HG03196 (cell line): Measurements from ENCODE around the gene ZG16.
"Not testable (repeated sequence)": the region's sequence is repeated elsewhere in the genome, so short reads cannot be mapped to it uniquely, and the experiment has no call there.

Source experiments
- ATAC-seq: cut with Tn5 transposase; IDR thresholded peaks from one replicate; pipeline ENCODE4 v1.9.1; 2021; ENCODE audit not compliant: unreplicated experiment

The ZG16 gene

GRCh38 chr16:29747947-29748759, 29.9 kb upstream of the ZG16 start:
- no peak for ATAC-seq

- not testable (repeated sequence) for ATAC-seq
Observed at GRCh38 chr16:29748760-29749149, 29.3 kb upstream of the ZG16 start.

- ATAC-seq = no peak
Observed at GRCh38 chr16:29753516-29753915, 24.5 kb upstream of the ZG16 start.

GRCh38 chr16:29756654-29757053, 21.4 kb upstream of the ZG16 start:
- no peak for ATAC-seq

GRCh38 chr16:29757086-29757485, 21.0 kb upstream of the ZG16 start:
- not testable (repeated sequence) for ATAC-seq

- ATAC-seq = no peak
Observed at GRCh38 chr16:29757950-29758466, 20.0 kb upstream of the ZG16 start.

- no peak for ATAC-seq
Observed at GRCh38 chr16:29760567-29761279, 17.3 kb upstream of the ZG16 start.

- not testable (repeated sequence) for ATAC-seq
Observed at GRCh38 chr16:29761280-29761651, 16.8 kb upstream of the ZG16 start.

- ATAC-seq = no peak
Observed at GRCh38 chr16:29761882-29762281, 16.2 kb upstream of the ZG16 start.

- no peak for ATAC-seq
Observed at GRCh38 chr16:29763326-29763725, 14.7 kb upstream of the ZG16 start.

- ATAC-seq = no peak
Observed at GRCh38 chr16:29765167-29766032, 12.7 kb upstream of the ZG16 start.

- no peak for ATAC-seq
Observed at GRCh38 chr16:29766571-29766970, 11.5 kb upstream of the ZG16 start.

GRCh38 chr16:29767062-29767461, 11.0 kb upstream of the ZG16 start:
- no peak for ATAC-seq

GRCh38 chr16:29769507-29769906, 8.5 kb upstream of the ZG16 start:
- no peak for ATAC-seq

- no peak for ATAC-seq
Observed at GRCh38 chr16:29770250-29770929, 7.7 kb upstream of the ZG16 start.

GRCh38 chr16:29772330-29772729, 5.7 kb upstream of the ZG16 start:
- not testable (repeated sequence) for ATAC-seq

- no peak for ATAC-seq
Observed at GRCh38 chr16:29774730-29775129, 3.3 kb upstream of the ZG16 start.

GRCh38 chr16:29775742-29776408, 2.2 kb upstream of the ZG16 start:
- ATAC-seq = no peak

GRCh38 chr16:29779474-29779873, 1.4 kb downstream of the ZG16 start:
- ATAC-seq = no peak
